ENCODE measurements around the gene CCDC150.

DNA sequence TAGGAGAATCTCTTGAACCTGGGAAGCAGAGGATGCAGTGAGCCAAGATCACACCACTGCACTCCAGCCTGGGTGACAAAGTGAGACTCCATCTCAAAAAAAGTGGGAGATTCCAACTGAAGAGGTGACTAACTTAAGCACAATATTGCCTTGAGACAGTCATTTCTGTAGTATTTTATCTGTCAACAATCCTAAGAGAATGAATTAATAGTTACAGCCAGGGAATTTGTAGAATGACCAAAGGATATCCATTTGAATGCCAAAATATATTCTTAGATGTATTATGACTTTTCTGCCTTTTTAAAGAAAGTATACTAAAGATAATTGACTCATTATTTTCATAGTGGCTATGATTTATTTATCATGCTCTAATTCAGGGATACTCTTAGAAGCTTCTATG, 40.7 kb upstream of the CCDC150 start:
- TF ChIP-seq, protein P1, sequence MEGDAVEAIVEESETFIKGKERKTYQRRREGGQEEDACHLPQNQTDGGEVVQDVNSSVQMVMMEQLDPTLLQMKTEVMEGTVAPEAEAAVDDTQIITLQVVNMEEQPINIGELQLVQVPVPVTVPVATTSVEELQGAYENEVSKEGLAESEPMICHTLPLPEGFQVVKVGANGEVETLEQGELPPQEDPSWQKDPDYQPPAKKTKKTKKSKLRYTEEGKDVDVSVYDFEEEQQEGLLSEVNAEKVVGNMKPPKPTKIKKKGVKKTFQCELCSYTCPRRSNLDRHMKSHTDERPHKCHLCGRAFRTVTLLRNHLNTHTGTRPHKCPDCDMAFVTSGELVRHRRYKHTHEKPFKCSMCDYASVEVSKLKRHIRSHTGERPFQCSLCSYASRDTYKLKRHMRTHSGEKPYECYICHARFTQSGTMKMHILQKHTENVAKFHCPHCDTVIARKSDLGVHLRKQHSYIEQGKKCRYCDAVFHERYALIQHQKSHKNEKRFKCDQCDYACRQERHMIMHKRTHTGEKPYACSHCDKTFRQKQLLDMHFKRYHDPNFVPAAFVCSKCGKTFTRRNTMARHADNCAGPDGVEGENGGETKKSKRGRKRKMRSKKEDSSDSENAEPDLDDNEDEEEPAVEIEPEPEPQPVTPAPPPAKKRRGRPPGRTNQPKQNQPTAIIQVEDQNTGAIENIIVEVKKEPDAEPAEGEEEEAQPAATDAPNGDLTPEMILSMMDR (conservative IDR thresholded peaks at IDR 0.05; ENCODE audit: low read depth, low read length): no peak
- no peak for TF ChIP-seq EZH2 (IDR thresholded peaks at IDR 0.05; ENCODE audit: borderline replicate concordance, low read depth, low read length, poor library complexity, severe bottlenecking)
